WTC11 (cell line): ENCODE measurements around the gene NAV2. TPM values are rescaled to one million over a fixed set of nuclear protein-coding genes. Genes with fewer than 3 reads are reported as not detected.

Source experiments
- ATAC-seq: fragments of 200-7000 bp; cut with Tn5 transposase; 2 replicates; pipeline ENCODE4 v1.10.0; 2021; ENCODE audit warnings: mild to moderate bottlenecking, moderate library complexity
- CTCF ChIA-PET: fragments of 300-600 bp; sonication (Branson Sonifier 250); formaldehyde crosslinking; loops from one replicate; lab custom pipeline; 2021; ENCODE audit warnings: antibody characterized with exemption; lab: Charles Lee
- POLR2A ChIA-PET: fragments of 350-600 bp; sonication (Branson Sonifier 250); formaldehyde crosslinking; loops from one replicate; lab custom pipeline; 2021; ENCODE audit warnings: antibody characterized with exemption; lab: Charles Lee
- DNase-seq: peaks from one replicate; pipeline ENCODE4 v3.0.0; 2021; ENCODE audit warnings: low spot score
- H3K27ac Mint-ChIP-seq: 2 replicates; pipeline ENCODE4 v1.8.0; 2021; ENCODE audit warnings: mixed read lengths
- H3K27me3 Mint-ChIP-seq: 2 replicates; pipeline ENCODE4 v1.8.0; 2021; ENCODE audit warnings: low read depth, mild to moderate bottlenecking, moderate library complexity, mixed read lengths
- H3K36me3 Mint-ChIP-seq: 2 replicates; pipeline ENCODE4 v1.8.0; 2021; ENCODE audit warnings: mixed read lengths
- H3K4me1 Mint-ChIP-seq: 2 replicates; pipeline ENCODE4 v1.8.0; 2022; ENCODE audit warnings: mixed read lengths
- H3K4me3 Mint-ChIP-seq: 2 replicates; pipeline ENCODE4 v1.8.0; 2021; ENCODE audit warnings: mild to moderate bottlenecking, moderate library complexity, mixed read lengths
- H3K9me3 Mint-ChIP-seq: 2 replicates; pipeline ENCODE4 v1.8.0; 2021; ENCODE audit warnings: mixed read lengths
- AFF4 ChIP-seq: sonication (generic); formaldehyde crosslinking; IDR thresholded peaks from 2 replicates; pipeline ENCODE4 v1.8.1; 2023; ENCODE audit warnings: mild to moderate bottlenecking, missing genetic modification reagents, borderline replicate concordance
- ATF3 ChIP-seq: sonication (generic); formaldehyde crosslinking; conservative IDR thresholded peaks from 2 replicates; pipeline ENCODE4 v1.8.1; 2022; ENCODE audit warnings: mild to moderate bottlenecking, missing genetic modification reagents
- CREB1 ChIP-seq: sonication (generic); formaldehyde crosslinking; IDR thresholded peaks from 2 replicates; pipeline ENCODE4 v1.8.0; 2023; ENCODE audit warnings: mild to moderate bottlenecking, missing genetic modification reagents
- ESRRA ChIP-seq: sonication (generic); formaldehyde crosslinking; IDR thresholded peaks from 2 replicates; pipeline ENCODE4 v1.8.1; 2022; ENCODE audit warnings: mild to moderate bottlenecking, missing genetic modification reagents, borderline replicate concordance
- ETV6 ChIP-seq: sonication (generic); formaldehyde crosslinking; IDR thresholded peaks from 2 replicates; pipeline ENCODE4 v1.8.1; 2022; ENCODE audit warnings: mild to moderate bottlenecking, missing genetic modification reagents
- GABPB1 ChIP-seq: sonication (generic); formaldehyde crosslinking; IDR thresholded peaks from 2 replicates; pipeline ENCODE4 v1.8.1; 2023; ENCODE audit warnings: mild to moderate bottlenecking, missing genetic modification reagents
- IRF2 ChIP-seq: sonication (generic); formaldehyde crosslinking; IDR thresholded peaks from 2 replicates; pipeline ENCODE4 v1.8.0; 2022; ENCODE audit warnings: low read depth, missing genetic modification reagents, borderline replicate concordance
- NFYB ChIP-seq: sonication (generic); formaldehyde crosslinking; conservative IDR thresholded peaks from 2 replicates; pipeline ENCODE4 v1.8.0; 2022; ENCODE audit warnings: low read depth, missing genetic modification reagents
- NR1H2 ChIP-seq: sonication (generic); formaldehyde crosslinking; IDR thresholded peaks from 2 replicates; pipeline ENCODE4 v1.9.0; 2021; ENCODE audit warnings: mild to moderate bottlenecking, moderate library complexity, missing genetic modification reagents
- PREB ChIP-seq: sonication (generic); formaldehyde crosslinking; IDR thresholded peaks from 2 replicates; pipeline ENCODE4 v1.8.1; 2022; ENCODE audit warnings: mild to moderate bottlenecking, missing genetic modification reagents, moderate library complexity, borderline replicate concordance
- RORB ChIP-seq: fragments of 250-450 bp; sonication (Bioruptor Pico); IDR thresholded peaks from 2 replicates; pipeline ENCODE4 v1.9.0; 2021; ENCODE audit warnings: mild to moderate bottlenecking
- TEAD4 ChIP-seq: sonication (generic); formaldehyde crosslinking; IDR thresholded peaks from 2 replicates; pipeline ENCODE4 v1.8.0; 2022; ENCODE audit warnings: mild to moderate bottlenecking, missing genetic modification reagents
- ZNF425 ChIP-seq: fragments of 250-450 bp; sonication (Bioruptor Pico); conservative IDR thresholded peaks from 2 replicates; pipeline ENCODE4 v1.9.0; 2021; ENCODE audit warnings: mild to moderate bottlenecking
- ZNF512 ChIP-seq: sonication (generic); formaldehyde crosslinking; IDR thresholded peaks from 2 replicates; pipeline ENCODE4 v1.8.1; 2022; ENCODE audit warnings: missing genetic modification reagents, borderline replicate concordance
- ZNF671 ChIP-seq: fragments of 250-450 bp; sonication (Bioruptor Pico); IDR thresholded peaks from 2 replicates; pipeline ENCODE4 v1.8.0; 2021; ENCODE audit warnings: mild to moderate bottlenecking
- total RNA-seq: library from RNA; stranded (reverse); gene quantifications from 3 replicates; pipeline ENCODE4 v1.2.3, GENCODE V29; 2021

Gene NAV2
- total RNA-seq, 1 experiment from 2014 or later, result 42.8 TPM

GRCh38 chr11:19696073-19696472, 16.6 kb upstream of the NAV2 start (continued):
- TF ChIP-seq TEAD4 (no peak), AFF4 (CRISPR knock-in tag) (no peak), RORB (CRISPR knock-in tag) (no peak), ZNF425 (no peak), IRF2 (CRISPR knock-in tag) (no peak), ZNF671 (CRISPR knock-in tag) (no peak)

- DNase-seq (no peak), ATAC-seq (no peak)
- Mint-ChIP-seq H3K27ac (no peak overlapping the region), H3K27me3 (peaks cover 13% of the 10 kb centered on the region), H3K4me3 (no peak overlapping the region), H3K9me3 (peaks cover 5% of the 10 kb centered on the region), H3K4me1 (peaks cover 19% of the 10 kb centered on the region), H3K36me3 (no peaks in the 10 kb centered on the region)
- ChIA-PET POLR2A (no interaction called here), CTCF (interaction anchor here (2.1 kb wide), 1 partner anchor 45 kb away, joined by 5 read pairs; no protein-coding TSS in a partner anchor)
- TF ChIP-seq ZNF512 (CRISPR knock-in tag) (no peak), NFYB (CRISPR knock-in tag) (no peak), GABPB1 (CRISPR knock-in tag) (no peak), NR1H2 (no peak), ETV6 (no peak), ZNF425 (no peak), ESRRA (no peak), CREB1 (CRISPR knock-in tag) (no peak), ATF3 (CRISPR knock-in tag) (no peak), ZNF671 (CRISPR knock-in tag) (no peak), PREB (CRISPR knock-in tag) (no peak)
Measured at GRCh38 chr11:19696904-19697303, 15.7 kb upstream of the NAV2 start.
